ENCODE results near the gene MOGAT2. TPM values are rescaled to one million over a fixed set of nuclear protein-coding genes. Genes with fewer than 3 reads are reported as not detected.

The MOGAT2 gene
- total and polyA plus RNA-seq, 2 of the 13 experiments (the other 11 are each of a cell fraction or from before 2014, with no cell fraction given), result 27.2 to 27.8 TPM

DNA sequence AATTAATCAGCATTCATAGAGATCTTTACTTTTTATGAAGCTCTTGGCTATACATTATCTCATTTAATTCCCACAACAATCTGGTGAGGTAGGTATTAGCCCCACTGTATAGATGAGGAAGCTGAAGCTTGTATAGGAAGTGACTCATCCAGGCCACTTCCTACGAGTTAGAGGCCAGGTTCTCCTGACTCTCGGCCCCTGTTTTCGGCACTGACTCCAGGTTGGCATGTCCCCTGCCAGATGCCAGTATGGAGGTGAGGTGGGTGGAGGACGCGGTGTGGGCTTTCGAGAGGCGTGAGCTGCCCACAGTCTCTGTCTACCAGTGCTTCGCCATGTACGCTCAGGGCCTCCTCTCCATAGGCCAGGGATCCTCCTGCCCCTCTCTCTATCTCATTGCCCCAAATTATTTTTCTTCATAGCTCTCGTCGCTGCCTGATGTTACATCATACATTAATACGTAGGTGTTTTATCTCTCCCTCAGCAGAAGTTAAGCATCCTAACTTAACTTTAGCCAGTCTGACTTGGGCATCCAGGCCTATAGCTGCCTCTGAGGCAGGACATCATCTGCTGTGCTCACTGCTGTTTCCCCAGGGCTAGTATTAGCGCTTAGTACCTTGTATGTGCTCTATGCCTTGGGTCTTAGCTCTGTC, 59.9 kb downstream of the MOGAT2 start (continued):
- TF ChIP-seq, protein P1, sequence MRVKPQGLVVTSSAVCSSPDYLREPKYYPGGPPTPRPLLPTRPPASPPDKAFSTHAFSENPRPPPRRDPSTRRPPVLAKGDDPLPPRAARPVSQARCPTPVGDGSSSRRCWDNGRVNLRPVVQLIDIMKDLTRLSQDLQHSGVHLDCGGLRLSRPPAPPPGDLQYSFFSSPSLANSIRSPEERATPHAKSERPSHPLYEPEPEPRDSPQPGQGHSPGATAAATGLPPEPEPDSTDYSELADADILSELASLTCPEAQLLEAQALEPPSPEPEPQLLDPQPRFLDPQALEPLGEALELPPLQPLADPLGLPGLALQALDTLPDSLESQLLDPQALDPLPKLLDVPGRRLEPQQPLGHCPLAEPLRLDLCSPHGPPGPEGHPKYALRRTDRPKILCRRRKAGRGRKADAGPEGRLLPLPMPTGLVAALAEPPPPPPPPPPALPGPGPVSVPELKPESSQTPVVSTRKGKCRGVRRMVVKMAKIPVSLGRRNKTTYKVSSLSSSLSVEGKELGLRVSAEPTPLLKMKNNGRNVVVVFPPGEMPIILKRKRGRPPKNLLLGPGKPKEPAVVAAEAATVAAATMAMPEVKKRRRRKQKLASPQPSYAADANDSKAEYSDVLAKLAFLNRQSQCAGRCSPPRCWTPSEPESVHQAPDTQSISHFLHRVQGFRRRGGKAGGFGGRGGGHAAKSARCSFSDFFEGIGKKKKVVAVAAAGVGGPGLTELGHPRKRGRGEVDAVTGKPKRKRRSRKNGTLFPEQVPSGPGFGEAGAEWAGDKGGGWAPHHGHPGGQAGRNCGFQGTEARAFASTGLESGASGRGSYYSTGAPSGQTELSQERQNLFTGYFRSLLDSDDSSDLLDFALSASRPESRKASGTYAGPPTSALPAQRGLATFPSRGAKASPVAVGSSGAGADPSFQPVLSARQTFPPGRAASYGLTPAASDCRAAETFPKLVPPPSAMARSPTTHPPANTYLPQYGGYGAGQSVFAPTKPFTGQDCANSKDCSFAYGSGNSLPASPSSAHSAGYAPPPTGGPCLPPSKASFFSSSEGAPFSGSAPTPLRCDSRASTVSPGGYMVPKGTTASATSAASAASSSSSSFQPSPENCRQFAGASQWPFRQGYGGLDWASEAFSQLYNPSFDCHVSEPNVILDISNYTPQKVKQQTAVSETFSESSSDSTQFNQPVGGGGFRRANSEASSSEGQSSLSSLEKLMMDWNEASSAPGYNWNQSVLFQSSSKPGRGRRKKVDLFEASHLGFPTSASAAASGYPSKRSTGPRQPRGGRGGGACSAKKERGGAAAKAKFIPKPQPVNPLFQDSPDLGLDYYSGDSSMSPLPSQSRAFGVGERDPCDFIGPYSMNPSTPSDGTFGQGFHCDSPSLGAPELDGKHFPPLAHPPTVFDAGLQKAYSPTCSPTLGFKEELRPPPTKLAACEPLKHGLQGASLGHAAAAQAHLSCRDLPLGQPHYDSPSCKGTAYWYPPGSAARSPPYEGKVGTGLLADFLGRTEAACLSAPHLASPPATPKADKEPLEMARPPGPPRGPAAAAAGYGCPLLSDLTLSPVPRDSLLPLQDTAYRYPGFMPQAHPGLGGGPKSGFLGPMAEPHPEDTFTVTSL (CRISPR knock-in tag; IDR thresholded peaks at IDR 0.05; ENCODE audit: borderline replicate concordance), result no peak
- TF ChIP-seq CBX2 (IDR thresholded peaks at IDR 0.05; ENCODE audit: low read depth, low read length) (no peak), CBX2 (CRISPR knock-in tag; IDR thresholded peaks at IDR 0.05; ENCODE audit: low read depth) (no peak), TCF12 (IDR thresholded peaks at IDR 0.05) (no peak), TCF12 (CRISPR knock-in tag; IDR thresholded peaks at IDR 0.05) (no peak)
- TF ChIP-seq, protein P2, sequence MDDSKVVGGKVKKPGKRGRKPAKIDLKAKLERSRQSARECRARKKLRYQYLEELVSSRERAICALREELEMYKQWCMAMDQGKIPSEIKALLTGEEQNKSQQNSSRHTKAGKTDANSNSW (CRISPR knock-in tag; IDR thresholded peaks at IDR 0.05; ENCODE audit: borderline replicate concordance), result no peak

- Histone ChIP-seq H3K4me3 (replicated peaks in 1 of 3; ENCODE audit: insufficient read depth in 1 of 3, low read depth in 2 of 3, low read length in 3 of 3) (no peak overlapping the region), H4K20me1 (ENCODE audit: insufficient read depth, low read length) (no peaks in the 10 kb centered on the region), H3K9ac (ENCODE audit: insufficient read depth, low read depth, low read length) (no peak overlapping the region), H2AFZ (ENCODE audit: low read length) (no peak overlapping the region), H3K4me1 (ENCODE audit: insufficient read depth, low read length) (peaks cover 42% of the 10 kb centered on the region), H3K27ac (ENCODE audit: extremely low read length, insufficient read depth, low read length) (no peak overlapping the region), H3K79me2 (ENCODE audit: insufficient read depth, low read length) (no peaks in the 10 kb centered on the region), H3K4me2 (ENCODE audit: low read depth, low read length) (no peak overlapping the region), H3K27me3 (ENCODE audit: control insufficient read depth in 1 of 2, insufficient read depth in 2 of 2, low read length in 2 of 2) (no peaks in the 10 kb centered on the region), H3K36me3 (replicated peaks in 1 of 2; ENCODE audit: control insufficient read depth in 1 of 2, insufficient read depth in 2 of 2, low read length in 2 of 2) (peaks cover 0 to 14% of the 10 kb centered on the region in 2 experiments; a peak in 2 of 5 replicates), H3K9me3 (ENCODE audit: low read length) (no peaks in the 10 kb centered on the region)
- intact Hi-C loops (cut with micrococcal nuclease; ENCODE audit: unreplicated experiment), result no loop called here
- in situ Hi-C loops (cut with HindIII; ENCODE audit: extremely low pct_ligation_motif_present, low pct_unique_long_range_greater_than_20kb), result no loop called here
- DNase-seq (ENCODE audit: low spot score) (no peak), ATAC-seq (no peak), FAIRE-seq (no peak)
- ChIA-PET CTCF (ENCODE audit: low intra/inter-chr PET ratio, low total read pairs) (no interaction called here), POLR2A (interaction anchor here (1.2 to 2.4 kb wide), 3 partner anchors 9 to 16 kb away, joined by 3 to 8 read pairs (median 5); partner anchors contain the start of gene DGAT2)
- WGBS (ENCODE audit: low lambda C conversion rate), result 96% methylated on average over 4 of the region's 5 CpGs
- no TSS peak for BruUV-seq (replicated peaks)
- TF ChIP-seq, protein P3, sequence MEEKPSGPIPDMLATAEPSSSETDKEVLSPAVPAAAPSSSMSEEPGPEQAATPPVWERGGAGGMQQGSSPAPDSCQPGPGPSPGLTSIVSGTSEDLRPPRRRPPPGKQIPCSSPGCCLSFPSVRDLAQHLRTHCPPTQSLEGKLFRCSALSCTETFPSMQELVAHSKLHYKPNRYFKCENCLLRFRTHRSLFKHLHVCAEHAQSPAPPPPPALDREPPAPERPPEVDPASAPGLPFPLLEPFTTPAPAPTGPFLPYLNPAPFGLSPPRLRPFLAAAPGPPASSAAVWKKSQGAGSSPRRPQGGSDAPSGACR (CRISPR knock-in tag; IDR thresholded peaks at IDR 0.05), result no peak
- no peak for TF ChIP-seq PREB (CRISPR knock-in tag; IDR thresholded peaks at IDR 0.05)
- TF ChIP-seq ZNF496 (CRISPR knock-in tag; IDR thresholded peaks at IDR 0.05; ENCODE audit: insufficient replicate concordance), result no peak
- TF ChIP-seq SMAD3 (CRISPR knock-in tag; IDR thresholded peaks at IDR 0.05), result no peak
- TF ChIP-seq ZNF263 (CRISPR knock-in tag; IDR thresholded peaks at IDR 0.05), result no peak
- TF ChIP-seq, protein P4, sequence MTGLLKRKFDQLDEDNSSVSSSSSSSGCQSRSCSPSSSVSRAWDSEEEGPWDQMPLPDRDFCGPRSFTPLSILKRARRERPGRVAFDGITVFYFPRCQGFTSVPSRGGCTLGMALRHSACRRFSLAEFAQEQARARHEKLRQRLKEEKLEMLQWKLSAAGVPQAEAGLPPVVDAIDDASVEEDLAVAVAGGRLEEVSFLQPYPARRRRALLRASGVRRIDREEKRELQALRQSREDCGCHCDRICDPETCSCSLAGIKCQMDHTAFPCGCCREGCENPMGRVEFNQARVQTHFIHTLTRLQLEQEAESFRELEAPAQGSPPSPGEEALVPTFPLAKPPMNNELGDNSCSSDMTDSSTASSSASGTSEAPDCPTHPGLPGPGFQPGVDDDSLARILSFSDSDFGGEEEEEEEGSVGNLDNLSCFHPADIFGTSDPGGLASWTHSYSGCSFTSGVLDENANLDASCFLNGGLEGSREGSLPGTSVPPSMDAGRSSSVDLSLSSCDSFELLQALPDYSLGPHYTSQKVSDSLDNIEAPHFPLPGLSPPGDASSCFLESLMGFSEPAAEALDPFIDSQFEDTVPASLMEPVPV (CRISPR knock-in tag; IDR thresholded peaks at IDR 0.05), result no peak
Observed at GRCh38 chr11:75778962-75779361, 61.3 kb downstream of the MOGAT2 start.
